CD4-positive, alpha-beta memory T cell (primary cell): ENCODE data around the gene CHN2. TPM values are rescaled to one million over a fixed set of nuclear protein-coding genes. Genes with fewer than 3 reads are reported as not detected.

Experiments
- CTCF ChIA-PET: fragments of 350-600 bp; sonication (Branson Sonifier 250); formaldehyde crosslinking; loops from one replicate; lab custom pipeline; 2021; ENCODE audit warnings: inconsistent platforms; ENCODE audit not compliant: partially characterized antibody; lab: Charles Lee
- POLR2A ChIA-PET: fragments of 350-600 bp; sonication (Branson Sonifier 250); formaldehyde crosslinking; loops from one replicate; lab custom pipeline; 2021; ENCODE audit not compliant: partially characterized antibody; lab: Charles Lee
- DNase-seq, 5 donors: peaks; one replicate each; pipeline versions ENCODE4 v3.0.0 to v3.0.0-alpha.2; 2020 to 2022; ENCODE audit warnings: mixed read lengths in 1 of 5
- H3K27ac ChIP-seq: one replicate; pipeline ENCODE4 v1.7.0; 2013; ENCODE audit warnings: low read depth, low read length
- H3K27me3 ChIP-seq: 2 replicates; pipeline ENCODE4 v1.7.0; 2013; ENCODE audit warnings: mild to moderate bottlenecking, low read length, moderate library complexity; ENCODE audit not compliant: insufficient read depth
- H3K36me3 ChIP-seq: 2 replicates; pipeline ENCODE4 v1.7.0; 2013; ENCODE audit warnings: mild to moderate bottlenecking, low read length, moderate library complexity; ENCODE audit not compliant: insufficient read depth
- H3K4me1 ChIP-seq: 2 replicates; pipeline ENCODE4 v1.7.0; 2013; ENCODE audit warnings: mild to moderate bottlenecking, low read length, moderate library complexity; ENCODE audit not compliant: insufficient read depth
- H3K4me3 ChIP-seq, 2 donors: one replicate each; pipeline ENCODE4 v1.7.0; 2013; ENCODE audit warnings: low read length in 2 of 2, mild to moderate bottlenecking in 1 of 2
- H3K9me3 ChIP-seq, 2 donors: one replicate each; pipeline ENCODE4 v1.7.0; 2013; ENCODE audit warnings: low read length in 2 of 2, control low read depth in 1 of 2; ENCODE audit not compliant: control insufficient read depth in 1 of 2
- H3K27ac Mint-ChIP-seq, 7 donors: one replicate each; pipeline ENCODE4 v1.8.0; 2020 to 2021; ENCODE audit warnings: mixed read lengths in 7 of 7, mild to moderate bottlenecking in 6 of 7, inconsistent platforms in 3 of 7, moderate library complexity in 3 of 7
- H3K27me3 Mint-ChIP-seq, 2 donors: one replicate each; pipeline ENCODE4 v1.8.0; 2020 to 2021; ENCODE audit warnings: mixed read lengths in 2 of 2
- H3K36me3 Mint-ChIP-seq, 2 donors: one replicate each; pipeline ENCODE4 v1.8.0; 2020 to 2021; ENCODE audit warnings: mixed read lengths in 2 of 2, inconsistent platforms in 1 of 2, mild to moderate bottlenecking in 1 of 2
- H3K4me1 Mint-ChIP-seq, 4 donors: one replicate each; pipeline ENCODE4 v1.8.0; 2020 to 2021; ENCODE audit warnings: mixed read lengths in 4 of 4, mild to moderate bottlenecking in 1 of 4
- H3K4me3 Mint-ChIP-seq, 8 donors: one replicate each; pipeline ENCODE4 v1.8.0; 2020 to 2021; ENCODE audit warnings: mixed read lengths in 8 of 8, mild to moderate bottlenecking in 7 of 8, moderate library complexity in 6 of 8, inconsistent platforms in 3 of 8
- H3K9me3 Mint-ChIP-seq, 8 donors: one replicate each; pipeline ENCODE4 v1.8.0; 2020 to 2021; ENCODE audit warnings: mixed read lengths in 8 of 8, mild to moderate bottlenecking in 5 of 8, inconsistent platforms in 3 of 8, moderate library complexity in 1 of 8
- intact Hi-C: fragments of 100-400 bp; cut with micrococcal nuclease; formaldehyde crosslinking; loops from one replicate; pipeline ENCODE4 v1.15.1; 2023
- polyA plus RNA-seq, 2 donors: library from polyadenylated mRNA; unstranded; fragments of 300-500 nt; fragmentation: Illumina TruSeq; gene quantifications; one replicate each; pipeline ENCODE4 v1.2.3, GENCODE V29; 2021
- total RNA-seq, 2 experiments: library from RNA; stranded (reverse); gene quantifications; one replicate each; pipeline ENCODE4 v1.2.3, GENCODE V29; 2021

Gene CHN2
- total and polyA plus RNA-seq, 4 experiments from 2014 or later, result 1.8 to 7.6 (median 3.5) TPM

DNA sequence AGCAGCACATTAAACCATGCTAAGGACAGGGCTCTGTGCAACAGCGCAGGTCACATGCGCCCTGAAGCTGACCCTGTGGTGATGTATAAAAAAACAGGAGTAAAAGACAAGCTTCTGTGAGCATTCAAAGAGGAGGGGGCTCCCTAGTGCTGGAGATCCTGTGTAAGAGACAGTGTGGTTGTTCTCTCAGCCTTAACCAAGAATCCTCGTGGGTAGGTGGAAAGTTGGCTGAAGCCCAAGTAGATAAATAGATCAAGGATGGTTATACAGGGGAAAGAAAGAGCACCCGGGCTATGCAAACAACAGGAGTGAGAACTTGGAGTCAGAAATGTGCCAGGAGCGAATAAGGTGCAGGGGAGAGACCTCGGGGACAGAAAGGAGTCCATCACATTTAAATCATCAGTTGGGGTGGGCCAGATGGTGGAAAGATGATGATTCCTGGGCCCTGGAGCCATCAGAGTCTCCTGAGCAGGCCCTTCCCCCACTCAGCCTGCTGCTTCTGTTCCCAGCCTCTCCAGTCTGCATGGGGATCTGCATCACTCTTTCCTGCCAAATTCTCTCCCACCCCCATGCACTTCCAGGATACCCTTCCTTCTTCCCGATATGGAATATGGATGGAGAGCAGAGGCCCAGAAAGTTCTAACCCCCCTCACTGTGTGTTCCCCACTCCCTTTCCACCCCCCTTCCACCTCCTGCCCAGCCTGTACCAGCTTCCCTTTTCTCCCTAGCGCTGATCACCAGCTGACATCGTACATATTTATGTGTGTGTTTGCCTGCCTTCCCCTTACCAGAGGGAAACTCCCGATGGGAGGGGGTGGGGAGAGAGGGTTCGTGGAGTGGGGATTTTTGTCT lies 291.0 kb downstream of the CHN2 start:
- Mint-ChIP-seq H3K9me3 (no peaks in the 10 kb centered on the region), H3K27me3 (no peaks in the 10 kb centered on the region), H3K4me3 (no peak overlapping the region), H3K36me3 (no peaks in the 10 kb centered on the region), H3K27ac (no peak overlapping the region), H3K4me1 (peaks cover 0 to 2% (median under 1%) of the 10 kb centered on the region in 4 donors)
- no peaks in the 10 kb centered on the region for H3K9me3 ChIP-seq
- CTCF ChIA-PET, result no interaction called here
- H3K4me1 ChIP-seq, result no peaks in the 10 kb centered on the region
- DNase-seq, result no peak
- intact Hi-C loops, result no loop called here
- POLR2A ChIA-PET, result no interaction called here
- H3K4me3 ChIP-seq, result no peak overlapping the region
- no peak overlapping the region for H3K27ac ChIP-seq
- no peaks in the 10 kb centered on the region for H3K36me3 ChIP-seq
- H3K27me3 ChIP-seq, result no peaks in the 10 kb centered on the region

DNA sequence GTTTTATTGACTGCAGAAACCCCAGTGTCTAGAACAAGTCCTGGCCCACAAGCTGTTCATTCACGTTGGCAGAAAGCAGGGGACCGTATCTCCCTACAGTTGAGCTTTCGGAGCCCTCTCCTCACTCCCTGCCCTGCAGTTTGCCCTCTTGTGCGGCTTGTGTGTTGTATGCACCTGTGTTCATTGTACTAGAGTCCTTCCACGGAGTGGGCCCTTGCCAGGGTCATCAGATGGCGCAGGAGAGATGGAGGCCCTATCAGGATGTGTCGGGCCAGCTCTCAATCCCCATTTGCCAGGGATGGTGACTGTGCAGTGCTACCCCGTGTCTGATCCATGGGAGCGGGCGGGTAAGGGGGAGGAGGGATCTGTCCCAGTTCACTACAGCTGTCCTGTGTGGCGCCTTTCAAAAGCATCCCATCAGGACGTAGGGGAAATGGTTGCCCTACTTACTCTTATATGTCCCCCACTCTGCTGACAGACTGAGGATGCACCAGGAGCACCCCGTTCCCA lies 291.7 kb downstream of the CHN2 start:
- Mint-ChIP-seq H3K4me1 (peaks cover 0 to 2% (median under 1%) of the 10 kb centered on the region in 4 donors), H3K9me3 (no peaks in the 10 kb centered on the region), H3K4me3 (no peak overlapping the region), H3K36me3 (no peaks in the 10 kb centered on the region), H3K27ac (no peak overlapping the region), H3K27me3 (no peaks in the 10 kb centered on the region)
- no peak overlapping the region for H3K27ac ChIP-seq
- intact Hi-C loops, result no loop called here
- no peak for DNase-seq
- ChIA-PET CTCF (no interaction called here), POLR2A (no interaction called here)
- H3K36me3 ChIP-seq, result no peaks in the 10 kb centered on the region
- H3K4me1 ChIP-seq, result no peaks in the 10 kb centered on the region
- H3K27me3 ChIP-seq, result no peaks in the 10 kb centered on the region
- H3K9me3 ChIP-seq, result no peaks in the 10 kb centered on the region
- H3K4me3 ChIP-seq, result no peak overlapping the region

DNA sequence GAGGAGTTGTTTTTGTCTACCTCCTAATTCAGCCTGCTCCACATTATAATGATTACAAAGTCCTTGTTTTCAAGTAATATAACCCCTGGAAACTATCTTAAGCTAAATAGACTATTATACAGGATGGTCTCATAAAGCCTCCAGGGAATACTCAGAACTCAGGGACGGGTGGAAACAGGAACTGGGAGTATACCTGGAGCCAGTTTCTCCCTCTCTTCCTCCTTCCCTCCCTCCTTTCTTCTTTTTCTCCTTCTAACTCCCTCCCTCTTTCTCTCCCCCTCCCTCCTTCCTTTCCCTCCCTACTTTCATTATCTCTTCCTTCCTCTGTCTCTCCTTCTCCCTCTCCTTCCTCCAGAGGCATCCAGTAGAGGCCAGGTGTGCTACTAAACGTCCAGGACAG lies 292.8 kb downstream of the CHN2 start:
- Mint-ChIP-seq H3K9me3 (no peaks in the 10 kb centered on the region), H3K36me3 (no peaks in the 10 kb centered on the region), H3K4me3 (no peak overlapping the region), H3K27me3 (no peaks in the 10 kb centered on the region), H3K27ac (no peak overlapping the region), H3K4me1 (peaks cover 0 to 2% (median under 1%) of the 10 kb centered on the region in 4 donors)
- H3K4me1 ChIP-seq, result no peaks in the 10 kb centered on the region
- no peaks in the 10 kb centered on the region for H3K36me3 ChIP-seq
- no peak overlapping the region for H3K4me3 ChIP-seq
- DNase-seq, result no peak
- CTCF ChIA-PET, result no interaction called here
- POLR2A ChIA-PET, result no interaction called here
- no peak overlapping the region for H3K27ac ChIP-seq
- intact Hi-C loops, result no loop called here
- H3K9me3 ChIP-seq, result no peaks in the 10 kb centered on the region
- no peaks in the 10 kb centered on the region for H3K27me3 ChIP-seq

DNA sequence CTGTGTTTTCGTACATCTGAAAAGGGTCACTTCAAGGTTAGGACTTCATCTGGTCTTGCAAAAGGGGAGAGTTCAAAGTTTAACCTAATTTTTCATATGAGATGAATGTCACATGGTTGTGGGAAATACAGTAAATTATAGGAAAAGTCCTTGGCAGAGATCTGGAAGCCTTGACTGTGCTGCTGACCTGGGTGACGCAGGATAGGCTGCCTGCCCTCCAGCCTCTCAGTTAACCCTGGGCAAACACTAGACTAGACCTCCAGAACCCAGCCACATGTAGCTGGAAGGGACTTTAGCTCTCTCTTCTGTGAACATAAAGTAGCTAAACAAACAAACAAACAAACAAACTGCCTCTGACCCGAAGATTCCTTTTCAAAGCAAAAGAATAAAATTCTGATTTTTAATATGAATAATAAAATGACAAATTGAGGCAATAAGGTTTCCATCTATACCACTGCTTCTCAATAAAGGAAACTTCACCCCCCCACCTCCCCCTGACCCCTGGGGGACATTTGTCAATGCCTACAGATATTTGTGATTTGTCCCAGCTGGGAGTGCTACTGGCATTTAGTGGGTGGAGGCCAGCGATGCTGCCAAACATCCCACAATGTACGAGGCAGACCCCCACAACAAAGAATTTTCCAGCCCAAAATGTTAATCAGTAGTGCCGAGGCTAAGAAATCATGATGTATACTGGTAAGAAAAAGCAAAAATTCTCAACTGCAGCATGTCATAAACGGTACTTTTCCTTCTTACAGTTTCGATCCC lies 293.8 kb downstream of the CHN2 start:
- Histone ChIP-seq H3K4me3 (no peak overlapping the region), H3K27ac (no peak overlapping the region), H3K9me3 (no peaks in the 10 kb centered on the region), H3K4me1 (no peaks in the 10 kb centered on the region), H3K36me3 (no peaks in the 10 kb centered on the region), H3K27me3 (no peaks in the 10 kb centered on the region)
- no peaks in the 10 kb centered on the region for H3K27me3 Mint-ChIP-seq
- ChIA-PET CTCF (no interaction called here), POLR2A (no interaction called here)
- DNase-seq, result no peak
- no peak overlapping the region for H3K4me3 Mint-ChIP-seq
- intact Hi-C loops, result no loop called here
- H3K36me3 Mint-ChIP-seq, result no peaks in the 10 kb centered on the region
- peaks cover 0 to 2% (median under 1%) of the 10 kb centered on the region in 4 donors for H3K4me1 Mint-ChIP-seq
- no peak overlapping the region for H3K27ac Mint-ChIP-seq
- H3K9me3 Mint-ChIP-seq, result no peaks in the 10 kb centered on the region

DNA sequence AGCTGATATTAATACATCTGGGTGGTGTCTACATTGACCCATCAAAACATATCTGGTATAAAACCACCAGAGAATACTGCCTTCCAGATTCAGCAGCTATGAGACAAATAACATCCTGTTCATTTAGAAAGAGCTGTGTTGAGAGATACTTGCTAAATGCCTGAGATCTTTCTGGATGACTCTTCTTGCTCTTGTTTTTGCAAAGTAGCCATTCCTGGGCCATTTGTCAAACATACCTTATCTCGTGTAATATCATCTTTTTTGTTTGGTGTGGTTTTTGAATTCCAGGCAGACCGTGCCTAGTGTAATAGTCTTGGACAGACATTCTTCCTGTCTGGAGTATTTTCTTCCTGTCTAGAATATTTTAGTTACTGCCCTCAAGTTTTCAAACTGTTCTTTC lies 294.4 kb downstream of the CHN2 start:
- peaks cover 0 to 2% (median under 1%) of the 10 kb centered on the region in 4 donors for H3K4me1 Mint-ChIP-seq
- H3K9me3 Mint-ChIP-seq, result no peaks in the 10 kb centered on the region
- CTCF ChIA-PET, result no interaction called here
- no peak overlapping the region for H3K27ac ChIP-seq
- no peaks in the 10 kb centered on the region for H3K27me3 Mint-ChIP-seq
- DNase-seq, result no peak
- no peak overlapping the region for H3K4me3 ChIP-seq
- no peaks in the 10 kb centered on the region for H3K4me1 ChIP-seq
- POLR2A ChIA-PET, result no interaction called here
- no peaks in the 10 kb centered on the region for H3K9me3 ChIP-seq
- H3K27ac Mint-ChIP-seq, result no peak overlapping the region
- H3K36me3 Mint-ChIP-seq, result no peaks in the 10 kb centered on the region
- no peaks in the 10 kb centered on the region for H3K27me3 ChIP-seq
- no peaks in the 10 kb centered on the region for H3K36me3 ChIP-seq
- intact Hi-C loops, result no loop called here
- no peak overlapping the region for H3K4me3 Mint-ChIP-seq

- POLR2A ChIA-PET, result no interaction called here
Measured at GRCh38 chr7:29490094-29490607, 295.6 kb downstream of the CHN2 start.

DNA sequence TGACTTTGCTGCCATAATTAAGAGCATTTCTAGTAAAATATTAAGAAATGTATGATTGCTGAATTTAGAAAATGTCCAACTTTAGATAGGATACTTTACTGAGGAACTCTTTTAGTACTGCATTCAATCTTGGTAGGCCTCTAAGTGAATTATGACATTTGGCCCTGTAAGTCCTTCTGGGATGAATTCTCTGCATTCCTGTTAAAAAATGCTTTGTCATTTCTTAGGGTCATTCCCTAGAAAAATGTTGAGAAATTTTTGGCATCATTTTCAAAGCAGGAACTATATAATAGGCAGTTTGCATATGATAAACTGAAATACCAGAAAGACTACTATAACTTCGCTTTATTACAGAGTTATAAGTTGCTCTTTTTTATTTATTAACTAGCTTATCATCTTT lies 299.8 kb downstream of the CHN2 start:
- intact Hi-C loops, result no loop called here
- Histone ChIP-seq H3K4me1 (no peaks in the 10 kb centered on the region), H3K4me3 (no peak overlapping the region), H3K36me3 (no peaks in the 10 kb centered on the region), H3K9me3 (no peaks in the 10 kb centered on the region), H3K27ac (no peak overlapping the region), H3K27me3 (no peaks in the 10 kb centered on the region)
- Mint-ChIP-seq H3K27ac (no peak overlapping the region), H3K36me3 (no peaks in the 10 kb centered on the region), H3K4me1 (no peaks in the 10 kb centered on the region), H3K27me3 (no peaks in the 10 kb centered on the region), H3K9me3 (no peaks in the 10 kb centered on the region), H3K4me3 (no peak overlapping the region)
- ChIA-PET POLR2A (no interaction called here), CTCF (no interaction called here)
- DNase-seq, result no peak

More at GRCh38 chr7:29490094-29490607, 295.6 kb downstream of the CHN2 start:
- Mint-ChIP-seq H3K36me3 (no peaks in the 10 kb centered on the region), H3K4me3 (no peak overlapping the region), H3K27ac (no peak overlapping the region), H3K4me1 (peaks cover 0 to 2% (median under 1%) of the 10 kb centered on the region in 4 donors), H3K27me3 (no peaks in the 10 kb centered on the region), H3K9me3 (no peaks in the 10 kb centered on the region)
- no peaks in the 10 kb centered on the region for H3K27me3 ChIP-seq
- no peak overlapping the region for H3K27ac ChIP-seq
- intact Hi-C loops, result no loop called here
- no peak for DNase-seq
- no peaks in the 10 kb centered on the region for H3K4me1 ChIP-seq
- CTCF ChIA-PET, result no interaction called here
- no peaks in the 10 kb centered on the region for H3K36me3 ChIP-seq
- no peaks in the 10 kb centered on the region for H3K9me3 ChIP-seq
- no peak overlapping the region for H3K4me3 ChIP-seq
